HG03575 (cell line): Measurements from ENCODE around the gene MGME1.
A peak's percentile ranks its signal among the peaks of the same experiment; 100 is the strongest.

Experiments used
- ATAC-seq: cut with Tn5 transposase; IDR thresholded peaks from one replicate; pipeline ENCODE4 v1.9.1; 2021; ENCODE audit not compliant: unreplicated experiment, insufficient number of reproducible peaks, low FRiP score; ENCODE audit errors: extremely low read depth

Gene MGME1

GRCh38 chr20:17939622-17940223 lies 29.1 kb upstream of the MGME1 start:
- ATAC-seq: no peak

DNA sequence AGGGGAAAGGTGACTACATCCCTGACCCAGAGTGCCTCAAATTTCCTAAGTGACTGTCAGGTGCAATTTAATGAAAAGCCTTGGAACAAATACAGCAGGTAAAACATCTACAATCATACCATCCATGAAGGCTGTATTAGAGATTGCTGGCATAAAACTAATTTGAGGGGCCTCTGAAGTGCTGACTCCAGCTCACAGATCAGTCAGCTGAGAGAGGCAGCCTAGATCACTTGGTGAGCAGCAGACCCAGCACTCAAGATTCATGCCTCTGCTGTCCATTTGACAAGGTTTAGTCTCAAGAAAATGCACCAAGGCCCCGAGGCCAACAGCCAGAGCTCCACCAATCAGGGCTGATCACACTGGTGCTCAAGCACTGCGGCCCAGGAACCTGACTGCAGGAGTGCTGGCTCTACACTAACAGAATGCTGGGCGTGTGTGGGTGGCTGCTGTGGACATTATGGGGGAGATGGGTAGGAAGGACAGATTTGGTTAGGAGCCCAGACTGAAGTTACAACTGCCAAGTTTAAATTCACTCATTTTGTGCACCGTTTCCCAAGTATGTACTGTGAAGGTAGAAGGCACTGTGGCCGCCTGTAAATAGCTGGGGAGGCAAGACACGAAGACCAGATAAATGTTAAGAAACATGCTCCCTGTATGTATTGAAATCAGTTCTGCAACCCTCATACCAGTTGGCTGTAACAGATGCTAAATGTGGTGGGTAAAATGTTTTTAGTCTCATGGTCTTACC lies 28.4 kb upstream of the MGME1 start:
- ATAC-seq: no peak

- no peak for ATAC-seq
Measured at GRCh38 chr20:17941087-17941825, 27.6 kb upstream of the MGME1 start.

DNA sequence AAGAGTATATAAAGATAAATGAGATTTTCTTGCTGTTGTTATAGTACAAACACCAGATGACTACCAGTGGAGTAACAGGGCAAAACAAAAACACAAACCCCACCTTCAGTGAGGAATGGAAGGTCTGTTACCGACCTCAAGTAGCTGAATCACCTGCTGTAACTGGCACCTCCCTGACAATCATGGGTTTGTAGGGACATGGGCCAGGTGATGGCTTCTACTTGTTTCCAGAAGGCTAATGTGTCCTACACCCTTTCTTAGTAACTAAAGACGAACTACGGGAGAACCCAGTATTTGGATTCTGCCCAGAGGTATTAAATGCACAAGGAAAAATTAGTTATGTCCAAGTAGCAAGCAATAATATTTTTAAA lies 27.0 kb upstream of the MGME1 start:
- no peak for ATAC-seq

DNA sequence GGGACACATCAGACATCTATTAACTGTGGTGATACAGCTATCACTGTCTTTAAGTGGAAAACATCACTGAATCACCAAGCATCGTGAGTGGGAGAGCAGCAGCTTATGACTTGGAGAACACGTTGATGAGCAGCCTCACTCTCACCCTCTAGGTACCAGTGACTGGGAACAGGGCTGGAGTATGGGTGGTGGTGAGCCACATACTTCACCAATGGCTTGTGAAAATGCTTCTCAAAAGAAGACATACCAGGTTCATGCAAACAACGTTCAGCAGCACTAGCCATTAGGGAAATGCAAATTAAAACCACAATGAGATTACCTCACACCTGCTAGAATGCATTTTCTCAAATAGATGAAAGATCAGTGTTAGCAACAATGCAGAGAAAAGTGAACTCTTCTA lies 25.5 kb upstream of the MGME1 start:
- ATAC-seq: peak; percentile 55

DNA sequence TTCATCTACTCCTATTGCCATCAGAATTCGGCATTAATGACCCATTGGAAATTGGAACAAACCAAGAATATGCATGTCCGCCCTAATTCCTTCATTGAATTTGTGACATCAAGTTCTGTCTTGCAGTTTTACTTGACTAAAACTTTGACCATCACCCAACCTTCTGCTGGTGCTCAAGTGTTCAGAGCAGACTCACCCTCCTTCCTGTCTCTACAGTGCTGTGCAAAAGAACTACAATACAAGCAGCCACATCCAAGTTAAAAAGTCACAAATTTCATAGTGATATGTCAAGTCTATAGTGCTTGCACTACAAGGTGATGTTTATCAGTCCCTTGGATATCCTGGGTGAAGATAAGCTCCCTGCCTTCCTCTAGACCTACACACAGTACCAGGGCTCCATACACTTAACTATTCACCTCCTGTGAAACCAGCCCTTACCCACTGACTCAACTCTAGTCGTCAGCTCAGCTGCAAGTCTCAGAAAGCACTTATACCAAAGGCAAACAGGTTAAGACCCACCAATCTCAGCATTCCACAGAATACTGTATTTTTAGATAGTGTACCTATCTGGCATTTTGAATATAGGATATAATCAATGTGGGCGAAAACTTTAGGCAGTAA lies 23.9 kb upstream of the MGME1 start:
- ATAC-seq: no peak

DNA sequence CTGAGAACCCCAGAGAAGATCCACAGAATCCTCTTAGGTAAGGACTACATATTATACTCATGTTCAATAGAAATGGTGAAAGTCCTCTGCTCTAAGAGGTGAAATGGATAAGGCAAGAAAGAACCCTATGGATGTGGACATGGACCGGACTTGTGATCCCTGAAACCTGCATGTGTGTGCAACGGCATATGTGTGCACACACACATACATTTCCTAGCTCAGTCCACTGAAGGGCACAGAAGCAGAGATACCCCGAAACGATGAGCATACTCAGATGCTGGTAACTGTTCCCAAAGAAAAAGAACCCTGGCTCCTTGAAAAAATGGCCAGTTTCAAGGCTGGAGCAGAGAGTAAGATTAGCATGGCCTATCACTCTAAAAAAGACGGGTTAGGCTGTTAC lies 22.8 kb upstream of the MGME1 start:
- no peak for ATAC-seq

DNA sequence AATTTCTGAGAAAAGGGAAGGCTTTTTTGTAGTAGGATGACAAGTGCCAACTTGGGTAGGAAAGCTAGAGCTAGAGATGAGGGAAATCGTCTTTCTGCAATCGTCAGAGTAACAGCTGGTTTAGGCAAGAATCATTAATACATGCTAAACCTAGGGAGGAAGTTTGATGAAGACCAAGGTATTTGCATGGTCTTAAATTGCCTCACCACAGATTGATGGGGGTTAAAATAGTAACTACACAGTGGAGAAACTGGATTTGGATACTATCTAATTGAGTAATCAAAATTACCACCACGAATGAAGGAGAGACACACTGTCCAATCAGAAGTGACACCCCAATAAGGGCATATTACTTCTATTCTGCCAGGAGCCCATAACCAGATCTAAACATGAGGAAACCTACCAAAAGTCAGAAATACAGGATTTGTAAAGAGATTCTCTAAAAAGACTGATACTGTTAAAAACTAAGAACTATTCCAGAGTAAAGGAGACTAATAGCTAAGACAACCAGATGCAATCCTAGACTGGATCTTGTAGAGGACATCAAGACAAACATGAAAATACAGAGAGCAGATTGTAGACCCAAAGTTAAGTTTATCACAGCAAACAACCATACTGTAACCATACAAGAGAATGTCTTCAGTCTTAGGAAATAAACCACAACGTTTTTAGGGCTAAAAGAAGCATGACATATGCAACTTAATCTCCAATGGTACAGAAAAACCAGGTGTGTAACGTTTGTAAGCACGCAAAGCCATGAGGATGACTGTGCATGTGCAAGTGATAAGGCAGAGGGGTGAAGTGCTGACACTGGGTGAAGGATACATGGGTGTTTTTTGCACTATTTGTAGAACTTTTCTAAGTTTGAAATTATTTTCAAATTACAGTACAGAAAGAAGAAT lies 22.0 kb upstream of the MGME1 start:
- no peak for ATAC-seq

GRCh38 chr20:17947474-17947815 lies 21.4 kb upstream of the MGME1 start:
- ATAC-seq: no peak

GRCh38 chr20:17948442-17948841 lies 20.4 kb upstream of the MGME1 start:
- ATAC-seq: no peak

GRCh38 chr20:17949899-17950298 lies 18.9 kb upstream of the MGME1 start:
- ATAC-seq: no peak

- ATAC-seq: no peak
Measured at GRCh38 chr20:17950670-17951069, 18.1 kb upstream of the MGME1 start.

DNA sequence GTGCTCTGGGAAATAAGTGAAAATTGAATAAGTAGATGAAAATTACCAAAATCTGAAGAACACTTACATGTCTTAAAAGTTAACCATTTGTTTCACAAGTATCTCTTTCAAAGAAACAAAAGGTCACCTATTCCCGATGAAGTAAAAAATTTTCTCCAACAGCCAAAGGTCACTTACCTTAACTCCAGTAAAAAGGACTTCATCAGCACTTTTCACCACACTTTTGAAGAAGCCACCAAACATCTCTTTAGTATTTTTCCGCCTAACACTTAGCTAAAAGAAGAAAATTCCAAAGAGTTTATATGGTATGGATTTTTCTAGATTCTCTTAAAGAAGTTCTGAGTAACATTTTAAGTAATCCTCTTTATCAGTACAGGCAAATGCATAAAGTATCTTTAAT lies 17.5 kb upstream of the MGME1 start:
- ATAC-seq: no peak

DNA sequence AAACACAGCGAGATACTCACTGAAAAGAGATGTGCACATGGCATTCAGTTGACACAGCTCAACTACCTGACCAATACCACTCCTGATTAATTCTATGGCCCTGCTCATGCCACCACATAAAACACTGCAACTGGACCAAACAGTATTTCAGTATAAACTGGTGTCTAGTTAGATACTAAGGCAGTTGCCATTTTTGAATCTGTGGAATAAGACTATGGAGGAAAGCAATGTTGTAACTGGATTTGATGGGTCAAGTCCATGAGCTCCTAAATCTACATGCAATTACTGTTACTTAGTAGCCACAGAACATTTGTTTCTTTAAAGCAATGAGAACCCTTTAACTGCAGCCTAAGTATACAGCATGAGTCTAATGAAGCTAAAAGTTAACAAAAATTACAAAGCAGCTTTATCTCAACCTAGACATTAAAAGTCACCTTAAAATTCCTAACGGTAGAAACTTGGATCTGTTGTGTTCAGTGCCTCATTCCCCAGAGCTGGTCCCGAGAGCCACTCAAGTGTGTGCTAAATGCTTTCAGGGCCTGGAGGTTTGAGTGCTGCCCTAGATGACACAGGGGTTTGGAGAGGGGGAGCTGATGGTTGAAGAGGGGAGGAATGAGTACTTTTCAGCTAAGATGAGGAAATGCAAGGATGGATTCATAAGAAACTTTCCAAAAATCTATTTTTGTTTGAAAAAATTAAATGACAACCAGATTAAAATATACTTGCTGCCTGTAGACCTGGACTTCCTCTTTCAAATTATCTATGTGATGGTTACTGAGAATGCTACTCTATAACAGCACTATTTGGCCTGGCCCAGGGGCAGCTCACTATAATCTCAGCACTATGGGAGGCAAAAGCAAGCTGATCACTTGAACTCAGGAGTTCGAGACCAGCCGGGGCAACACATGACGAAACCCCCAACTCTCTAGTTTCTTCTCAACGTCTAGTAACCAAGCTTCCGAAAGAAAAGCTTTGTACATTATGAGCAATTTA lies 15.8 kb upstream of the MGME1 start:
- ATAC-seq: no peak

DNA sequence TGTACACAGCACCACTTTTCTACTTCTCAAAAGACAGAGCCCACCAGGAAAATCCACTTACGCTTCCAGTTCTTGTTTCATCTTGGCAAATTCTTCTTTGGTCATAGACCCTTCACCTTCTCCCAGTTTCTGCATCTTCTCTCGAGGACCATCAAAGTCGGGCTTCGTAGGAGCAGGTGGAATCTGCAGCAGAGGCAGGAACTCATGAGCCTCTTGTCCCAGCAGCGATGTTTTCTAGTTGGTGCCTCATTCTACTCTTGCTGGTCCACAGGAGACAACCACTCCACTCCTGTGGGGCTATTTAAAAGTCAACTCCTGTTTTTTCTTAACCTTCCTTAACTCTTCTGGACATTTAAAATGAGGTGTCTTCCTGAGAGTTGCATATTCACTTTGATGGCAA lies 14.9 kb upstream of the MGME1 start:
- no peak for ATAC-seq

DNA sequence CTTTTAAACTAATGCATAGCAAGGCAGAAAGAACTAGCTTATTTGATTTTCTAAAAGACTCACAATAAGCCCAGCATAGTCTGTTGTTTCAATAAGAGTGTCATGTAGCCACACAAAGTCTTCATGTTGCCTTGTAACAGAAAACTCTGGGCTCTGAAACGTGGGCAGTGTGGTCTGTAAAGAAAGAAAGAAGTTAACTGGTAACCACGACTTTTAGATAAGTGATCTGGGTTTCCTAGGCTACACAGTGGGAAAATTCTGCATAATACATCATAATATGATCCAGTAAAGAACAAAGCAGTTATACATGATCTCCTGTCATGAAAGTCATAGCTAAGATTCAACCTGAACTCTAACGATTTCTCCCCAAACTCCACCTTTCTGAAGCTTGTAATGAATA lies 13.5 kb upstream of the MGME1 start:
- no peak for ATAC-seq

DNA sequence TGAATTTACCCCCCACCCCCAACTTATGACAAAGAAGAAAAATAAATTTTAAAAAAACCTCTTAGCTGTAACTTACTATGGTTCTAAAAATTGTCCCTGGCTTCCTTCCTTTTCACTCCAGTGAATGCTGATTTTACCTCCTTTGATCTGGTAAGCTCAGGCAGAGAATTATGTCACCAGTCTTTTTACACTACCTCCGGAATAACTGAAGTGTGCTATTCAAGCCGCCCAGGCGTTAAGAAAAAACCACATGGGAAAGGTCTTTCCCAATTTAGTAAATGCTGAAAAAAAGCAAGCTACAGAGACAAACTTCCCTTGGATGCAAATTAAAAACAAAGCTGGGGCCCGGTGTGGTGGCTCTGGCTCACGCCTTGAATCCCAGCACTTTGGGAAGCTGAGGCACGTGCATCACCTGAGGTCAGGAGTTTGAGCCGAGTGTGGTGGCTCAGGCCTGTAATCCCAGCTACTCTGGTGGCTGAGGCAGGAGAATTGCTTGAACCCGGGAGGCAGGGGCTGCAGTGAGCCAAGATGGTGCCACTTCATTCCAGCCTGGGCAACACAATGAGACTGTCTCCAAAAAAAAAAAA lies 12.6 kb upstream of the MGME1 start:
- no peak for ATAC-seq
